Thymus (tissue), 11 donors: ENCODE measurements around the gene APOH. TPM values are rescaled to one million over a fixed set of nuclear protein-coding genes. Genes with fewer than 3 reads are reported as not detected.
"Not testable (repeated sequence)": the region's sequence is repeated elsewhere in the genome, so short reads cannot be mapped to it uniquely, and the experiment has no call there.

Source experiments
- DNase-seq, 9 donors: peaks; one replicate each; pipeline ENCODE4 v3.0.0-alpha.2; 2013; ENCODE audit warnings: low spot score in 9 of 9, low read depth in 6 of 9, missing footprints in 1 of 9
- H3K27ac ChIP-seq, 2 donors: one replicate each; pipeline ENCODE4 v1.5.1; 2013; ENCODE audit warnings: control low read depth in 1 of 2, low read depth in 1 of 2, low read length in 1 of 2, mild to moderate bottlenecking in 1 of 2, moderate library complexity in 1 of 2
- H3K27me3 ChIP-seq, 2 donors: one replicate each; pipeline ENCODE4 v1.5.1; 2013; ENCODE audit warnings: low read length in 1 of 2; ENCODE audit not compliant: control insufficient read depth in 2 of 2, insufficient read depth in 1 of 2
- H3K36me3 ChIP-seq, 2 donors: one replicate each; pipeline ENCODE4 v1.5.1; 2013; ENCODE audit warnings: low read length in 1 of 2, mild to moderate bottlenecking in 1 of 2, moderate library complexity in 1 of 2; ENCODE audit not compliant: control insufficient read depth in 2 of 2, insufficient read depth in 2 of 2
- H3K4me1 ChIP-seq, 2 donors: one replicate each; pipeline ENCODE4 v1.5.1; 2013; ENCODE audit warnings: low read length in 2 of 2; ENCODE audit not compliant: control insufficient read depth in 2 of 2, insufficient read depth in 2 of 2
- H3K4me3 ChIP-seq, 2 donors: one replicate each; pipeline ENCODE4 v1.5.1; 2013; ENCODE audit warnings: low read length in 2 of 2, control low read depth in 1 of 2, mild to moderate bottlenecking in 1 of 2
- H3K9me3 ChIP-seq, 2 donors: one replicate each; pipeline ENCODE4 v1.5.1; 2013; ENCODE audit warnings: low read length in 1 of 2, mild to moderate bottlenecking in 1 of 2; ENCODE audit not compliant: control insufficient read depth in 2 of 2, insufficient read depth in 1 of 2
- WGBS: extraction: QIAGEN DNeasy Blood & Tissue Kit; methylation state at CpG from one replicate; pipeline ENCODE4 v1.1.7; 2013; 5-methylcytosine and 5-hydroxymethylcytosine counted together
- polyA plus RNA-seq: library from polyadenylated mRNA; stranded (reverse); fragments of 200-250 nt; gene quantifications from one replicate; pipeline ENCODE4 v1.2.3, GENCODE V29; 2013
- total RNA-seq: library from RNA; stranded (reverse); fragments of 120-200 nt; gene quantifications from one replicate; pipeline ENCODE4 v1.2.4, GENCODE V29; 2013
- donor health status: healthy.

APOH gene
- total and polyA plus RNA-seq, 2 donors, result 0.18 to 0.33 TPM

DNA sequence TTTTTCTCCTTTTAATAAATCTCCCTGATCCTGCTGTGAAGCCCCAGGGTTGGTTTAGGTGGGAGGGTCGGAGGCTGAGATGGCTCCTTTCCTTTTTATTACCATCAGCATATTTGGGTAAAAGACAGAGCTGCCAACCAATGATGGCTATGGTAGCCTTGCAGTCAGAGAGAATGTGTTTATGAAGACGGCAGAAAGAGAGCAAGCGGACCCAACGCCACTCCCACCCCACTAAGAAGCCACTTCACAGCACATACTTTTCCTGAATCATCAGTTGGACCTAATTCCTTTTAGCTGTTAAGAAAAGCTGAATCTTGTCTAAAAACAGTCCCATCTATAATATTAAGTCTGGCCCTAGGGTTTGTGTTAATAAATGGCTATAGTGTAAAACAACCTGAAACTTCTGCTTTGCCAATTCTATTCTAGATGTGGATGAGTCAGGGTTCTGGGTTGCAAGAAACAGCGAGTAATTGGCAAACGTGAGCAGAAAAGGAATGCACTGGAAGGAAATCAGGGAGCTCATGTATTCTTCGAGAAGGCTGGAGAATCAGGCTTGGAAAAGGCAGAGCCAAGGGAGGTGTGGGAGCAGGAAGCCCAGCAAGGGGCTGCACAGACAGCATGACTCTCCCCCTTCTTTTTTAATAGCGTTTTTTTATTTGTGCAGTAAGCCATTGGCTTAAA, 39.2 kb upstream of the APOH start:
- Histone ChIP-seq H3K27ac (no peak overlapping the region), H3K4me3 (no peak overlapping the region), H3K36me3 (no peaks in the 10 kb centered on the region), H3K27me3 (no peaks in the 10 kb centered on the region), H3K9me3 (peaks cover 0 to 3% of the 10 kb centered on the region in 2 donors), H3K4me1 (no peaks in the 10 kb centered on the region)
- 82% methylated on average over 8 of the region's 8 CpGs for WGBS
- no peak for DNase-seq

DNA sequence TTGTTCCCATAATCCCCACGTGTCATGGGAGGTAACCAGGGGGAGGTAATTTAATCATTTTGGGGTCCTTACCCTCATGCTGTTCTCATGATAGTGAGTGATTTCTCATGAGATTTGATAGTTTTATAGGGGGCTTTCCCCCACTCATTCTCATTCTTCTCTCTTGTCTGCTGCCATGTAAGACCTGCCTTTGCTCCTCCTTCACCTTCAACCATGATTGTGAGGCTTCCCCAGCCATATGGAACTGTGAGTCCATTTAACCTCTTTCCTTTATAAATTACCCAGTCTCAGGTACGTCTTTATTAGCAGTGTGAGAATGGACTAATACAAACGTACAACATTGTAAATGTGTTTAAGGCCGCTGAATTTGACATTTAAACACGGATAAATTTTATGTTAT, 35.5 kb upstream of the APOH start:
- WGBS, result 97% methylated on average over 5 of the region's 5 CpGs
- Histone ChIP-seq H3K36me3 (no peaks in the 10 kb centered on the region), H3K4me3 (no peak overlapping the region), H3K27me3 (no peaks in the 10 kb centered on the region), H3K27ac (no peak overlapping the region), H3K4me1 (no peaks in the 10 kb centered on the region), H3K9me3 (no peaks in the 10 kb centered on the region)
- DNase-seq, result no peak

DNA sequence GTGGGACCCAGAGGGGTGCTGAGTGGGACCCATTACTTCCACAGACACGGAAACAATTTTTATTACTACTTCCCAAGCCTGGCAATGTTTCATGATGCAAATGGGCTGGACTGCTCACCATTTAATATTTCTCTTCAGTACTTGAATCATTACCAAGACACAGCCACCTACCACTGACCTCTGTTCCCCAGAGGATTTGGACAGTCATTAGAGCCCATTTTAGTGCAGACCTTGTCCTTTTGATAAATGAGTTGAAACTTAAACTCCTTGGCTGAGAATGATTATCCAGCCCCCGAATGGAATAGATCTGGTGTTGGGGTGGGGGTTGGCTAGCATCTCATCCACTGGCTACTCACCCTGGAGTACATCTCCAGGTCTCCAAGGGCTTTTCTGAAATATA, 33.6 kb upstream of the APOH start:
- H3K4me3 ChIP-seq, result no peak overlapping the region
- no peaks in the 10 kb centered on the region for H3K36me3 ChIP-seq
- DNase-seq, result no peak
- no peaks in the 10 kb centered on the region for H3K27me3 ChIP-seq
- H3K9me3 ChIP-seq, result no peaks in the 10 kb centered on the region
- H3K27ac ChIP-seq, result no peak overlapping the region
- no peaks in the 10 kb centered on the region for H3K4me1 ChIP-seq
- 84% methylated on average over 2 of the region's 2 CpGs for WGBS

GRCh38 chr17:66260688-66261087, 31.5 kb upstream of the APOH start:
- Histone ChIP-seq H3K27me3 (no peaks in the 10 kb centered on the region), H3K36me3 (no peaks in the 10 kb centered on the region), H3K4me3 (no peak overlapping the region), H3K27ac (no peak overlapping the region), H3K9me3 (no peaks in the 10 kb centered on the region), H3K4me1 (peaks cover 0 to 3% of the 10 kb centered on the region in 2 donors)
- DNase-seq, result no peak
- WGBS, result 96% methylated on average over 1 of the region's 1 CpG

GRCh38 chr17:66260275-66260674, 31.1 kb upstream of the APOH start:
- Histone ChIP-seq H3K9me3 (no peaks in the 10 kb centered on the region), H3K27me3 (no peaks in the 10 kb centered on the region), H3K4me1 (peaks cover 0 to 3% of the 10 kb centered on the region in 2 donors), H3K27ac (no peak overlapping the region), H3K36me3 (no peaks in the 10 kb centered on the region), H3K4me3 (no peak overlapping the region)
- no peak for DNase-seq
- 88% methylated on average over 6 of the region's 6 CpGs for WGBS

- peak in 1 of 9 donors; percentile 34 for DNase-seq
- 69% methylated on average over 3 of the region's 3 CpGs for WGBS
- Histone ChIP-seq H3K27me3 (peaks cover 0 to 2% of the 10 kb centered on the region in 2 donors), H3K36me3 (no peaks in the 10 kb centered on the region), H3K27ac (no peak overlapping the region), H3K9me3 (no peaks in the 10 kb centered on the region), H3K4me3 (no peak overlapping the region), H3K4me1 (peaks cover 0 to 6% of the 10 kb centered on the region in 2 donors)
Measured at GRCh38 chr17:66255527-66255971, 26.3 kb upstream of the APOH start.

- 28% methylated on average over 4 of the region's 4 CpGs for WGBS
- H3K4me3 ChIP-seq, result no peak overlapping the region
- DNase-seq, result peak; percentile 34 to 88 (median 54)
- no peaks in the 10 kb centered on the region for H3K36me3 ChIP-seq
- peaks cover 0 to 6% of the 10 kb centered on the region in 2 donors for H3K4me1 ChIP-seq
- H3K27ac ChIP-seq, result no peak overlapping the region
- no peaks in the 10 kb centered on the region for H3K9me3 ChIP-seq
- peaks cover 0 to 2% of the 10 kb centered on the region in 2 donors for H3K27me3 ChIP-seq
Measured at GRCh38 chr17:66255112-66255511, 25.9 kb upstream of the APOH start.

DNA sequence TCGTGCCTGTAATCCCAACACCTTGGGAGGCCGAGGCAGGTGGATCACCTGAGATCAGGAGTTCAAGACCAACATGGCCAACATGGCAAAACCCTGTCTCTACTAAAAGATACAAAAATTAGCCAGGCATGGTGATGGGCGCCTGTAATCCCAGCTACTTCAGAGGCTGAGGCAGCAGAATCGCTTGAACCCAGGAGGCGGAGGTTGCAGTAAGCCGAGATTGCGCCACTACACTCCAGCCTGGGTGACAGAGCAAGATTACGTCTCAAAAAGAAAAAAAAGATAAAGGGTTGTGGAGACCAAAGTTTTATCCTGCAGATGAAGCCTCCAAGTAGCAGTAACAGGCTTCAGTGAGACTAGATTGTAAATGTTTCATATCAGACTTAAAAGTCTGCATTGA, 24.2 kb upstream of the APOH start:
- not testable (repeated sequence) for H3K27ac ChIP-seq, H3K27me3 ChIP-seq, H3K9me3 ChIP-seq, H3K4me1 ChIP-seq, H3K4me3 ChIP-seq, H3K36me3 ChIP-seq, DNase-seq
- WGBS, result 90% methylated on average over 8 of the region's 8 CpGs

- H3K9me3 ChIP-seq, result no peaks in the 10 kb centered on the region
- 98% methylated on average over 3 of the region's 3 CpGs for WGBS
- peaks cover 3 to 21% of the 10 kb centered on the region in 2 donors for H3K27me3 ChIP-seq
- peak in 1 of 9 donors; percentile 28 for DNase-seq
- H3K4me1 ChIP-seq, result peaks cover 0 to 19% of the 10 kb centered on the region in 2 donors
- H3K4me3 ChIP-seq, result no peak overlapping the region
- no peak overlapping the region for H3K27ac ChIP-seq
- H3K36me3 ChIP-seq, result no peaks in the 10 kb centered on the region
Measured at GRCh38 chr17:66250686-66251085, 21.5 kb upstream of the APOH start.
